Smooth muscle cell (in vitro differentiated cells): ENCODE data around the gene ZFP57. TPM values are rescaled to one million over a fixed set of nuclear protein-coding genes. Genes with fewer than 3 reads are reported as not detected.

Source experiments
- DNase-seq: peaks from one replicate; lab custom pipeline; 2025; ENCODE audit not compliant: unreplicated experiment; lab: John Stamatoyannopoulos, UW
- H2AFZ ChIP-seq: fragments of 200-600 bp; sonication (generic); 2 replicates; pipeline ENCODE4 v1.6.0; 2016; ENCODE audit warnings: antibody characterized with exemption, low read depth, mild to moderate bottlenecking
- H3F3A ChIP-seq: fragments of 200-600 bp; sonication (generic); 2 replicates; pipeline ENCODE4 v1.6.0; 2017; ENCODE audit warnings: antibody characterized with exemption, low read depth
- H3K27ac ChIP-seq: fragments of 200-600 bp; sonication (generic); 2 replicates; pipeline ENCODE4 v1.5.1; 2016; ENCODE audit warnings: low read depth, mild to moderate bottlenecking
- H3K27me3 ChIP-seq: fragments of 200-600 bp; sonication (generic); 2 replicates; pipeline ENCODE4 v1.6.1; 2016; ENCODE audit warnings: low read depth, mild to moderate bottlenecking
- H3K36me3 ChIP-seq: fragments of 200-600 bp; sonication (generic); 2 replicates; pipeline ENCODE4 v1.5.1; 2016; ENCODE audit warnings: low read depth
- H3K4me1 ChIP-seq: fragments of 200-600 bp; sonication (generic); 2 replicates; pipeline ENCODE4 v1.5.1; 2016; ENCODE audit warnings: low read depth
- H3K4me2 ChIP-seq: fragments of 200-600 bp; sonication (generic); 2 replicates; pipeline ENCODE4 v1.6.0; 2016; ENCODE audit warnings: mild to moderate bottlenecking
- H3K4me3 ChIP-seq: fragments of 200-600 bp; sonication (generic); 2 replicates; pipeline ENCODE4 v1.5.1; 2016; ENCODE audit warnings: mild to moderate bottlenecking
- H3K79me2 ChIP-seq: fragments of 200-600 bp; sonication (generic); 2 replicates; pipeline ENCODE4 v1.6.0; 2016; ENCODE audit warnings: low read depth, mild to moderate bottlenecking
- H3K9ac ChIP-seq: fragments of 200-600 bp; sonication (generic); 2 replicates; pipeline ENCODE4 v1.6.0; 2016; ENCODE audit warnings: low read depth
- H3K9me3 ChIP-seq: fragments of 200-600 bp; sonication (generic); replicated peaks from 2 replicates; pipeline ENCODE4 v1.5.1; 2016; ENCODE audit warnings: low read depth
- H4K20me1 ChIP-seq: fragments of 200-600 bp; sonication (generic); 2 replicates; pipeline ENCODE4 v1.6.0; 2016; ENCODE audit warnings: low read depth
- CTCF ChIP-seq: fragments of 200-600 bp; sonication (generic); IDR thresholded peaks from 2 replicates; pipeline ENCODE4 v1.5.1; 2017; ENCODE audit warnings: borderline replicate concordance, mild to moderate bottlenecking, antibody characterized with exemption; ENCODE audit not compliant: insufficient read depth, poor library complexity, severe bottlenecking
- WGBS: methylation state at CpG from one replicate; pipeline ENCODE4 v1.1.7; 2016; ENCODE audit warnings: low lambda C conversion rate; 5-methylcytosine and 5-hydroxymethylcytosine counted together
- polyA plus RNA-seq: library from polyadenylated mRNA; unstranded; fragments of >200 nt; fragmentation: Nextera tagmentation; extraction: Ambion mirVana; gene quantifications from 2 replicates; pipeline ENCODE4 v1.2.1, GENCODE V29; 2016
- total RNA-seq: library from RNA; depleted of rRNA; stranded (reverse); fragments of >200 nt; gene quantifications from 2 replicates; pipeline ENCODE4 v1.2.3, GENCODE V29; 2014

ZFP57 gene
- total and polyA plus RNA-seq, 2 experiments from 2014 or later, result not detected

- no peaks in the 10 kb centered on the region for H4K20me1 ChIP-seq
- H3K79me2 ChIP-seq, result no peaks in the 10 kb centered on the region
- no peak for DNase-seq
- no peak overlapping the region for H3K9ac ChIP-seq
- no peaks in the 10 kb centered on the region for H3K36me3 ChIP-seq
- H3K4me1 ChIP-seq, result peaks cover 5% of the 10 kb centered on the region
- TF ChIP-seq CTCF, result peak; percentile 63
- H3F3A ChIP-seq, result no peaks in the 10 kb centered on the region
- H3K27ac ChIP-seq, result no peak overlapping the region
- H3K9me3 ChIP-seq, result no peaks in the 10 kb centered on the region
- H2AFZ ChIP-seq, result no peak overlapping the region
- H3K27me3 ChIP-seq, result peaks cover 4% of the 10 kb centered on the region
- no peak overlapping the region for H3K4me2 ChIP-seq
- WGBS, result 52% methylated on average over 6 of the region's 8 CpGs
- H3K4me3 ChIP-seq, result no peak overlapping the region
Measured at GRCh38 chr6:29651413-29652197, 29.3 kb downstream of the ZFP57 start.

DNA sequence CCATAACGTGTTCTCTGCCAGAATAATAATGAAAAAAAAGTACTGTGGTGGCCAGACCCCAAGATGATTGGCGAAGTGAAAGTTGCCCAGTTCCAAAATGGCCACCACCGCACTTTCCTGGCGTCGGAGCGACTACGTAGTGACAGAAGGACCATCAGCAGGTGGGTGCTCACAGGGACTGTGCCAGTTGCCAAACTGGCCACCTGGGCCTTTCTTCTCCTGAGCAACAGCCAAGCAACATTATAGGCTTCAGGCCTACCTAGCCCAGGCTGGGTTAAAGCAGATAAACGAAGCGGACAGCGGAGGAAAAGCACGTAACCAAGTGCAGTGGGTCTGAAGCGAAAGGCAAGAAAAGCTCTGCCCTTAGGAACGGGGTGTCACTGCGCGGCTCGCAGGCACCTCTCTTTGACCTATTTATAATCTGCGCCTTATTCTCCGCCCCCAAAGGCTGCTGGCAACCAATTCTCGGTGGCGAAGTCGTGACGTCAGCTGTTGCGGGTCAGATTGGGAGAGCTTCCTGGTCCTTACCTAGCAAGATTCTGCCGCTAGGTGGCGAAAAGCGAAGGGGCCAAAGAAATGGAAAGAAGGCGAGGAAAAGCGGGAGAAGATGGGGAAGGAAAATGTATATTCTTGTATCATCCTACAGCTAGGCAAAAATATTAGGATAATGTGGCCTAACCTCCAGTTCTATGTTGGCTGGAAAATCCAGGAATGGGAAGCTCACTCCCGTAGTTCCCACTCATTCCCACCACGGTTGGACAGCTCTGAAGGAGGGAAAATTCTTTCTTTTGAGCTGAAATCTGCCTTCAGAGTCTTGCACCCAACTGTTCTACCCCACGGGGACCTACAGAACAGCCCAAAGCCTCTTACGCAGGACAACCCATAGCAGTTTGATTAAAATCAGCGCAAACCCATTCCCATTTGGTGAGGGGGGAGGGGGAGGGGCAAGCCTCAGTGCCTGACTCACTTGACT is 31.0 kb downstream of the ZFP57 start:
- Histone ChIP-seq H3K79me2 (no peaks in the 10 kb centered on the region), H3K9me3 (no peaks in the 10 kb centered on the region), H3K4me1 (peaks cover 5% of the 10 kb centered on the region), H3K36me3 (no peaks in the 10 kb centered on the region), H2AFZ (peak overlapping the region; percentile 100), H3K4me3 (peak overlapping the region; percentile 69), H3K27me3 (peaks cover 2% of the 10 kb centered on the region), H3K9ac (peak overlapping the region; percentile 77), H3K4me2 (peak overlapping the region; percentile 98), H3F3A (no peaks in the 10 kb centered on the region), H4K20me1 (no peaks in the 10 kb centered on the region), H3K27ac (peak overlapping the region; percentile 48)
- peak; percentile 88 for DNase-seq
- WGBS, result 10% methylated on average over 33 of the region's 33 CpGs
- TF ChIP-seq CTCF, result peak; percentile 89

DNA sequence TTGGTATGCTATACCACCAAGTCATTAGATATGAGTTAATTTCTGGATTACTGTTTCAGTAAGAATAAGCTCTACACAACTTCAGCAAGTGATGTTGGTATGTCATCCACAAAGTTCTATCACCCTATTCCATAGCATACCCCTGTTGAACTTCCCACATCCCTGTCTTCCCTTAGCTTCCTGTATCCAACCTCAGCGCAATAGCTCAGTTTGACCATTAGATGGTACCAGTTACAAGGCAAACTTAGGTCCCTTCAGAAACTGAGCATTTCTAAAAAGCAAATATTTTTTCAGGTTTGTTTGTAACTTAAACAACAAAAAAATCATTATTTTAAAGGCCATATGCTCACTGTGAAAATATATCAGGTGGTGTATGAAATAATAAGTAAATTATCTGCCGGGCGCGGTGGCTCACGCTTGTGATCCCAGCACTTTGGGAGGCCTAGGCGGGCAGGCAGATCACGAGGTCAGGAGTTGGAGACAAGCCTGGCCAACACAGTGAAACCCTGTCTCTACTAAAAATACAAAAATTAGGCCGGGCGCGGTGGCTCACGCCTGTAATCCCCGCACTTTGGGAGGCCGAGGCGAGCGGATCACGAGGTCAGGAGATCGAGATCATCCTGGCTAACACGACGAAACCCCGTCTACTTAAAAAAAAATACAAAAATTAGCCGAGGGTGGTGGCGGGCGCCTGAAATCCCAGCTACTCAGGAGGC is 32.9 kb downstream of the ZFP57 start:
- Histone ChIP-seq H3K4me3 (no peak overlapping the region), H2AFZ (peak overlapping the region; percentile 13), H3K27ac (no peak overlapping the region), H3K9ac (no peak overlapping the region), H3K79me2 (no peaks in the 10 kb centered on the region), H3K36me3 (no peaks in the 10 kb centered on the region), H3K27me3 (no peaks in the 10 kb centered on the region), H4K20me1 (no peaks in the 10 kb centered on the region), H3K9me3 (no peaks in the 10 kb centered on the region), H3K4me2 (no peak overlapping the region), H3F3A (no peaks in the 10 kb centered on the region), H3K4me1 (peaks cover 5% of the 10 kb centered on the region)
- WGBS, result 90% methylated on average over 23 of the region's 23 CpGs
- no peak for DNase-seq
- peak; percentile 49 for TF ChIP-seq CTCF
